Activated T-cell treated with anti-CD3 and anti-CD28 coated beads, Interleukin-2, amount 50 U/mL, for 48 hours (primary cell): ENCODE data around the gene MPV17.
A peak's percentile ranks its signal among the peaks of the same experiment; 100 is the strongest.
"Not testable (repeated sequence)": the region's sequence is repeated elsewhere in the genome, so short reads cannot be mapped to it uniquely, and the experiment has no call there.

Source experiments
- DNase-seq, 2 experiments: peaks; one replicate each; pipeline ENCODE4 v3.0.0-alpha.2; 2020

The MPV17 gene

GRCh38 chr2:27322766-27323595, at the start of gene MPV17:
TSS of gene MPV17 (minus strand) at chr2:27323097. CDS start at chr2:27322517, 580 bp downstream.
- peak; percentile 89 to 93 for DNase-seq

GRCh38 chr2:27370816-27371620, 48.1 kb upstream of the MPV17 start:
- peak; percentile 63 to 70 for DNase-seq

GRCh38 chr2:27370026-27370815, 47.3 kb upstream of the MPV17 start, which contains the start of the genes EIF2B4 and SNX17:
TSS of gene EIF2B4 (minus strand) at chr2:27370338. CDS start at chr2:27370314, 24 bp downstream.
TSS of gene SNX17 (plus strand) at chr2:27370616. CDS start at chr2:27370744, 128 bp downstream.
- DNase-seq: peak; percentile 99 to 100

- DNase-seq: no peak
Measured at GRCh38 chr2:27369471-27370025, 46.7 kb upstream of the MPV17 start.

- no peak for DNase-seq
Measured at GRCh38 chr2:27363933-27364332, 41.0 kb upstream of the MPV17 start.

- no peak for DNase-seq
Measured at GRCh38 chr2:27362678-27363420, 40.0 kb upstream of the MPV17 start.

GRCh38 chr2:27356382-27357181, 33.7 kb upstream of the MPV17 start, which contains the start of gene GTF3C2:
TSS of gene GTF3C2 (minus strand) at chr2:27356764. CDS start at chr2:27343554, 13,210 bp downstream.
- peak; percentile 95 to 96 for DNase-seq

GRCh38 chr2:27356056-27356381, 33.1 kb upstream of the MPV17 start:
- no peak for DNase-seq

- no peak for DNase-seq
Measured at GRCh38 chr2:27354597-27354927, 31.7 kb upstream of the MPV17 start.

- DNase-seq: no peak
Measured at GRCh38 chr2:27353762-27354596, 31.1 kb upstream of the MPV17 start.

- not testable (repeated sequence) for DNase-seq
Measured at GRCh38 chr2:27353386-27353761, 30.5 kb upstream of the MPV17 start.

- no peak for DNase-seq
Measured at GRCh38 chr2:27351802-27352598, 29.1 kb upstream of the MPV17 start.

- no peak for DNase-seq
Measured at GRCh38 chr2:27350106-27350693, 27.3 kb upstream of the MPV17 start.

GRCh38 chr2:27347641-27348040, 24.7 kb upstream of the MPV17 start:
- DNase-seq: no peak

- DNase-seq: no peak
Measured at GRCh38 chr2:27336173-27336572, 13.3 kb upstream of the MPV17 start.

- no peak for DNase-seq
Measured at GRCh38 chr2:27335311-27335710, 12.4 kb upstream of the MPV17 start.

- no peak for DNase-seq
Measured at GRCh38 chr2:27324720-27325119, 1.8 kb upstream of the MPV17 start.

- no peak for DNase-seq
Measured at GRCh38 chr2:27323596-27324285, 844 bp upstream of the MPV17 start.
